Liver (tissue), 9 donors: ENCODE results near the gene RHOXF1. TPM values are rescaled to one million over a fixed set of nuclear protein-coding genes. Genes with fewer than 3 reads are reported as not detected.

Source experiments
- DNase-seq: peaks from one replicate; pipeline ENCODE4 v3.0.0-alpha.2; 2017; ENCODE audit warnings: low spot score
- H3K27ac ChIP-seq, 2 donors: one replicate each; pipeline ENCODE4 v1.7.0; 2013; ENCODE audit warnings: inconsistent platforms in 2 of 2, low read length in 2 of 2, control low read depth in 1 of 2, low read depth in 1 of 2, mild to moderate bottlenecking in 1 of 2
- H3K27me3 ChIP-seq, 4 donors: one replicate each; pipeline versions ENCODE4 v1.6.1 to v1.7.0; 2013; ENCODE audit warnings: low read length in 3 of 4, inconsistent platforms in 1 of 4, mild to moderate bottlenecking in 1 of 4, moderate library complexity in 1 of 4; ENCODE audit not compliant: control insufficient read depth in 4 of 4, insufficient read depth in 4 of 4
- H3K36me3 ChIP-seq, 4 donors: one replicate each; pipeline versions ENCODE4 v1.6.1 to v1.7.0; 2013; ENCODE audit warnings: low read length in 3 of 4, mild to moderate bottlenecking in 3 of 4, low read depth in 1 of 4, moderate library complexity in 1 of 4; ENCODE audit not compliant: control insufficient read depth in 4 of 4, insufficient read depth in 3 of 4
- H3K4me1 ChIP-seq, 4 donors: one replicate each; pipeline versions ENCODE4 v1.6.1 to v1.7.0; 2013; ENCODE audit warnings: low read length in 3 of 4, mild to moderate bottlenecking in 3 of 4, moderate library complexity in 1 of 4; ENCODE audit not compliant: control insufficient read depth in 4 of 4, insufficient read depth in 4 of 4
- H3K4me3 ChIP-seq, 3 donors: one replicate each; pipeline versions ENCODE4 v1.6.1 to v1.7.0; 2013; ENCODE audit warnings: low read length in 3 of 3, control low read depth in 1 of 3, low read depth in 1 of 3, mild to moderate bottlenecking in 1 of 3
- H3K9ac ChIP-seq, 2 donors: one replicate each; pipeline ENCODE4 v1.7.0; 2013; ENCODE audit warnings: low read length in 2 of 2, mild to moderate bottlenecking in 2 of 2, moderate library complexity in 2 of 2, control low read depth in 1 of 2, low read depth in 1 of 2
- H3K9me3 ChIP-seq, 4 donors: one replicate each; pipeline versions ENCODE4 v1.6.1 to v1.7.0; 2013; ENCODE audit warnings: low read length in 3 of 4; ENCODE audit not compliant: control insufficient read depth in 4 of 4
- ATF3 ChIP-seq: IDR thresholded peaks from 2 replicates; pipeline ENCODE4 v1.6.1; 2016; ENCODE audit warnings: antibody characterized with exemption
- CTCF ChIP-seq: fragments of 150-350 bp; IDR thresholded peaks from 2 replicates; pipeline ENCODE4 v1.5.1; 2017; ENCODE audit warnings: improper control_type of control experiment, low read depth, low read length; ENCODE audit not compliant: missing input control
- EGR1 ChIP-seq, 2 donors: IDR thresholded peaks; 2 replicates each; pipeline ENCODE4 v1.6.1; 2016 to 2018; ENCODE audit warnings: antibody characterized with exemption in 2 of 2, low read depth in 2 of 2
- FOXA1 ChIP-seq: IDR thresholded peaks from 2 replicates; pipeline ENCODE4 v1.6.1; 2016; ENCODE audit warnings: antibody characterized with exemption
- FOXA2 ChIP-seq: IDR thresholded peaks from 2 replicates; pipeline ENCODE4 v1.6.1; 2016; ENCODE audit warnings: antibody characterized with exemption
- GABPA ChIP-seq, 2 donors: IDR thresholded peaks in 1 of 2; conservative IDR thresholded peaks in 1 of 2; 2 replicates each; pipeline ENCODE4 v1.6.1; 2016; ENCODE audit warnings: antibody characterized with exemption in 2 of 2, mild to moderate bottlenecking in 1 of 2, moderate library complexity in 1 of 2
- HNF4A ChIP-seq, 2 donors: conservative IDR thresholded peaks; 2 replicates each; pipeline ENCODE4 v1.6.1; 2016; ENCODE audit warnings: antibody characterized with exemption in 2 of 2, mild to moderate bottlenecking in 2 of 2
- HNF4G ChIP-seq: IDR thresholded peaks from 2 replicates; pipeline ENCODE4 v1.6.1; 2016; ENCODE audit warnings: antibody characterized with exemption
- JUND ChIP-seq, 2 donors: IDR thresholded peaks; 2 replicates each; pipeline ENCODE4 v1.6.1; 2016; ENCODE audit warnings: antibody characterized with exemption in 2 of 2
- NR2F2 ChIP-seq: IDR thresholded peaks from 2 replicates; pipeline ENCODE4 v1.6.1; 2016; ENCODE audit warnings: antibody characterized with exemption
- RAD21 ChIP-seq, 2 donors: IDR thresholded peaks; 2 replicates each; pipeline ENCODE4 v1.6.1; 2016; ENCODE audit warnings: antibody characterized with exemption in 2 of 2, mild to moderate bottlenecking in 2 of 2
- RXRA ChIP-seq, 2 donors: IDR thresholded peaks; 2 replicates each; pipeline ENCODE4 v1.6.1; 2017 to 2018; ENCODE audit warnings: antibody characterized with exemption in 2 of 2, mild to moderate bottlenecking in 1 of 2
- SP1 ChIP-seq: IDR thresholded peaks from 2 replicates; pipeline ENCODE4 v1.6.1; 2018; ENCODE audit warnings: antibody characterized with exemption, mild to moderate bottlenecking
- TAF1 ChIP-seq: conservative IDR thresholded peaks from 2 replicates; pipeline ENCODE4 v1.6.1; 2016; ENCODE audit warnings: antibody characterized with exemption, mild to moderate bottlenecking
- YY1 ChIP-seq: IDR thresholded peaks from 2 replicates; pipeline ENCODE4 v1.6.1; 2016; ENCODE audit warnings: antibody characterized with exemption, mild to moderate bottlenecking
- ZBTB33 ChIP-seq: IDR thresholded peaks from 2 replicates; pipeline ENCODE4 v1.6.1; 2016; ENCODE audit warnings: antibody characterized with exemption
- WGBS: extraction: QIAGEN DNeasy Blood & Tissue Kit; methylation state at CpG from one replicate; pipeline ENCODE4 v1.1.7; 2013; 5-methylcytosine and 5-hydroxymethylcytosine counted together
- polyA plus RNA-seq, 2 donors: library from polyadenylated mRNA; stranded (reverse) in 1 of 2; unstranded in 1 of 2; fragments of 200-250 nt in 1 of 2; fragments of >200 nt in 1 of 2; fragmentation: Nextera tagmentation in 1 of 2; extraction: Ambion mirVana in 1 of 2; gene quantifications; one replicate each; pipeline versions ENCODE4 v1.2.1 to v1.2.3, GENCODE V29; 2013 to 2015
- total RNA-seq, 2 donors: library from RNA; depleted of rRNA; stranded (reverse); fragments of >200 nt; gene quantifications; one replicate each; pipeline ENCODE4 v1.2.3, GENCODE V29; 2014
- TF ChIP-seq, protein P1 (sequence below): IDR thresholded peaks from 2 replicates; pipeline ENCODE4 v1.6.1; 2016; ENCODE audit warnings: antibody characterized with exemption, mild to moderate bottlenecking
- TF ChIP-seq, protein P2 (sequence below): IDR thresholded peaks from 2 replicates; pipeline ENCODE4 v1.6.1; 2016; ENCODE audit warnings: antibody characterized with exemption
- donor health status: healthy.
- donor health status: healthy.
- donor health status: healthy.
- donor health status: healthy.
- donor health status: healthy.

The RHOXF1 gene
- total and polyA plus RNA-seq, 4 donors = not detected

GRCh38 chrX:120120223-120120622 is 4.5 kb upstream of the RHOXF1 start:
- DNase-seq = no peak

DNA sequence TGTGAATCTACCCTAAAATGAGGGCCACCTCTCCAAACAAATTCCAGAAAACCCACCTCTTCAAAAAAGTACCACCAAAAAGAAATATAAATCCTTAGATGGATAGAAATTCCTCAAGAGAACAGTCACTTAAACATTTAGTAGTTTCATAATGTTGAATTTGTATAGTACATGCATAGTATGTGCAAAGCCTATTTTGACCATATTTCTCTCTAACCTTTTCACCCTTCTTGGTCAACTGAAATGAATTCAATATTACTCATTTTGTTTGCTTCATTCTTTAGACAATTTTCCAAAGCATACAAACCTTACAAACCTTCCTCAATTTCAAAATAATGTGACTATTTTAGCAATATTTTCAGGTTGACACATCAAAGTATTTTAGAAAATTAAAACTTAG is 4.1 kb downstream of the RHOXF1 start:
- Histone ChIP-seq H3K9ac (no peak overlapping the region), H3K27me3 (no peaks in the 10 kb centered on the region), H3K9me3 (no peaks in the 10 kb centered on the region), H3K36me3 (no peaks in the 10 kb centered on the region), H3K27ac (no peak overlapping the region), H3K4me3 (no peak overlapping the region), H3K4me1 (no peaks in the 10 kb centered on the region)
- DNase-seq = no peak
- no peak for TF ChIP-seq CTCF
- TF ChIP-seq HNF4G = no peak
- TF ChIP-seq, protein P1, sequence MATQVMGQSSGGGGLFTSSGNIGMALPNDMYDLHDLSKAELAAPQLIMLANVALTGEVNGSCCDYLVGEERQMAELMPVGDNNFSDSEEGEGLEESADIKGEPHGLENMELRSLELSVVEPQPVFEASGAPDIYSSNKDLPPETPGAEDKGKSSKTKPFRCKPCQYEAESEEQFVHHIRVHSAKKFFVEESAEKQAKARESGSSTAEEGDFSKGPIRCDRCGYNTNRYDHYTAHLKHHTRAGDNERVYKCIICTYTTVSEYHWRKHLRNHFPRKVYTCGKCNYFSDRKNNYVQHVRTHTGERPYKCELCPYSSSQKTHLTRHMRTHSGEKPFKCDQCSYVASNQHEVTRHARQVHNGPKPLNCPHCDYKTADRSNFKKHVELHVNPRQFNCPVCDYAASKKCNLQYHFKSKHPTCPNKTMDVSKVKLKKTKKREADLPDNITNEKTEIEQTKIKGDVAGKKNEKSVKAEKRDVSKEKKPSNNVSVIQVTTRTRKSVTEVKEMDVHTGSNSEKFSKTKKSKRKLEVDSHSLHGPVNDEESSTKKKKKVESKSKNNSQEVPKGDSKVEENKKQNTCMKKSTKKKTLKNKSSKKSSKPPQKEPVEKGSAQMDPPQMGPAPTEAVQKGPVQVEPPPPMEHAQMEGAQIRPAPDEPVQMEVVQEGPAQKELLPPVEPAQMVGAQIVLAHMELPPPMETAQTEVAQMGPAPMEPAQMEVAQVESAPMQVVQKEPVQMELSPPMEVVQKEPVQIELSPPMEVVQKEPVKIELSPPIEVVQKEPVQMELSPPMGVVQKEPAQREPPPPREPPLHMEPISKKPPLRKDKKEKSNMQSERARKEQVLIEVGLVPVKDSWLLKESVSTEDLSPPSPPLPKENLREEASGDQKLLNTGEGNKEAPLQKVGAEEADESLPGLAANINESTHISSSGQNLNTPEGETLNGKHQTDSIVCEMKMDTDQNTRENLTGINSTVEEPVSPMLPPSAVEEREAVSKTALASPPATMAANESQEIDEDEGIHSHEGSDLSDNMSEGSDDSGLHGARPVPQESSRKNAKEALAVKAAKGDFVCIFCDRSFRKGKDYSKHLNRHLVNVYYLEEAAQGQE = no peak
- no peak for TF ChIP-seq RXRA (IDR thresholded peaks at IDR 0.05)
- no peak for TF ChIP-seq JUND (IDR thresholded peaks at IDR 0.05)
- no peak for TF ChIP-seq SP1
- no peak for TF ChIP-seq GABPA (IDR thresholded peaks at IDR 0.05 in 1 of 2, conservative IDR thresholded peaks at IDR 0.05 in 1 of 2)
- TF ChIP-seq FOXA2 = no peak
- no peak for TF ChIP-seq FOXA1
- TF ChIP-seq ATF3 = no peak
- TF ChIP-seq, protein P2, sequence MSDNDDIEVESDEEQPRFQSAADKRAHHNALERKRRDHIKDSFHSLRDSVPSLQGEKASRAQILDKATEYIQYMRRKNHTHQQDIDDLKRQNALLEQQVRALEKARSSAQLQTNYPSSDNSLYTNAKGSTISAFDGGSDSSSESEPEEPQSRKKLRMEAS = no peak
- TF ChIP-seq ZBTB33 = no peak
- no peak for TF ChIP-seq EGR1 (IDR thresholded peaks at IDR 0.05; ENCODE audit: low read depth in 2 of 2)
- no peak for TF ChIP-seq NR2F2
- TF ChIP-seq YY1 = no peak
- no peak for TF ChIP-seq TAF1
- no peak for TF ChIP-seq RAD21 (IDR thresholded peaks at IDR 0.05)
- no peak for TF ChIP-seq HNF4A (conservative IDR thresholded peaks at IDR 0.05)

More at GRCh38 chrX:120120223-120120622, 4.5 kb upstream of the RHOXF1 start:
- TF ChIP-seq ATF3 = no peak
- TF ChIP-seq FOXA2 = no peak
- TF ChIP-seq EGR1 (IDR thresholded peaks at IDR 0.05; ENCODE audit: low read depth in 2 of 2) = no peak
- H3K4me3 ChIP-seq = no peak overlapping the region
- no peak overlapping the region for H3K27ac ChIP-seq
- H3K9me3 ChIP-seq = no peaks in the 10 kb centered on the region
- H3K36me3 ChIP-seq = no peaks in the 10 kb centered on the region
- no peaks in the 10 kb centered on the region for H3K4me1 ChIP-seq
- no peaks in the 10 kb centered on the region for H3K27me3 ChIP-seq
- no peak overlapping the region for H3K9ac ChIP-seq
- WGBS = 87% methylated on average over 12 of the region's 12 CpGs
